Coronary artery (tissue), 2 donors: ENCODE data around the gene FBXO44.

Experiments
- DNase-seq: peaks from one replicate; pipeline ENCODE4 v3.0.0-alpha.2; 2017; ENCODE audit warnings: low spot score
- H3K27ac ChIP-seq, 2 donors: fragments of 200-600 bp; sonication (generic); one replicate each; pipeline ENCODE4 v1.5.1; 2016 to 2019
- H3K4me3 ChIP-seq: fragments of 200-600 bp; sonication (generic); 2 replicates; pipeline ENCODE4 v1.5.1; 2016; ENCODE audit warnings: mild to moderate bottlenecking, moderate library complexity
- CTCF ChIP-seq: fragments of 200-600 bp; sonication (generic); IDR thresholded peaks from one replicate; pipeline ENCODE4 v1.5.1; 2019; ENCODE audit warnings: antibody characterized with exemption

Gene FBXO44

GRCh38 chr1:11654939-11655808 is 497 bp downstream of the FBXO44 start:
- peak overlapping the region in 1 of 2 donors; percentile 75 for H3K27ac ChIP-seq
- DNase-seq = no peak
- H3K4me3 ChIP-seq = peak overlapping the region; percentile 91
- TF ChIP-seq CTCF = no peak

GRCh38 chr1:11657654-11658053 is 3.0 kb downstream of the FBXO44 start:
- Histone ChIP-seq H3K4me3 (no peak overlapping the region), H3K27ac (no peak overlapping the region)
- no peak for DNase-seq
- no peak for TF ChIP-seq CTCF

- no peak for TF ChIP-seq CTCF
- Histone ChIP-seq H3K27ac (no peak overlapping the region), H3K4me3 (no peak overlapping the region)
- no peak for DNase-seq
Measured at GRCh38 chr1:11658542-11658941, 3.9 kb downstream of the FBXO44 start.

- no peak for DNase-seq
- TF ChIP-seq CTCF = no peak
- Histone ChIP-seq H3K4me3 (no peak overlapping the region), H3K27ac (no peak overlapping the region)
Measured at GRCh38 chr1:11659748-11660147, 5.1 kb downstream of the FBXO44 start.

- TF ChIP-seq CTCF = no peak
- Histone ChIP-seq H3K4me3 (no peak overlapping the region), H3K27ac (no peak overlapping the region)
- DNase-seq = no peak
Measured at GRCh38 chr1:11661103-11661502, 6.4 kb downstream of the FBXO44 start.

GRCh38 chr1:11664336-11665065 is 9.8 kb downstream of the FBXO44 start:
- TF ChIP-seq CTCF = no peak
- DNase-seq = no peak
- Histone ChIP-seq H3K4me3 (peak overlapping the region; percentile 84), H3K27ac (peak overlapping the region; percentile 64 to 80)
